Thyroid gland (tissue), 4 donors: ENCODE data around the gene GRAMD1B. TPM values are rescaled to one million over a fixed set of nuclear protein-coding genes. Genes with fewer than 3 reads are reported as not detected.

Experiments
- DNase-seq, 2 donors: peaks; one replicate each; pipeline ENCODE4 v3.0.0-alpha.2; 2019
- H3K27ac ChIP-seq, 3 donors: fragments of 200-600 bp; sonication (generic); 1 replicate in 2 of 3; 2 replicates in 1 of 3; pipeline ENCODE4 v1.5.1; 2016 to 2019; ENCODE audit warnings: mild to moderate bottlenecking in 1 of 3, moderate library complexity in 1 of 3
- H3K27me3 ChIP-seq: fragments of 200-600 bp; sonication (generic); one replicate; pipeline ENCODE4 v1.5.1; 2019
- H3K36me3 ChIP-seq, 2 donors: fragments of 200-600 bp; sonication (generic); one replicate each; pipeline ENCODE4 v1.5.1; 2016 to 2019
- H3K4me1 ChIP-seq, 2 donors: fragments of 200-600 bp; sonication (generic); one replicate each; pipeline ENCODE4 v1.5.1; 2017 to 2019
- H3K4me3 ChIP-seq, 3 donors: fragments of 200-600 bp; sonication (generic); replicated peaks in 1 of 3; 1 replicate in 2 of 3; 2 replicates in 1 of 3; pipeline ENCODE4 v1.5.1; 2016; ENCODE audit warnings: mild to moderate bottlenecking in 1 of 3
- H3K9me3 ChIP-seq: fragments of 200-600 bp; sonication (generic); one replicate; pipeline ENCODE4 v1.5.1; 2017
- POLR2A ChIP-seq, 2 donors: fragments of 450-650 bp; IDR thresholded peaks; one replicate each; pipeline ENCODE4 v1.6.1; 2017; ENCODE audit warnings: antibody characterized with exemption in 2 of 2, mild to moderate bottlenecking in 2 of 2, moderate library complexity in 1 of 2
- WGBS, 2 donors: methylation state at CpG; one replicate each; pipeline ENCODE4 v1.1.5; 2017; 5-methylcytosine and 5-hydroxymethylcytosine counted together
- intact Hi-C: fragments of 100-400 bp; cut with DNase I; formaldehyde crosslinking; loops from one replicate; pipeline ENCODE4 v1.15.1; 2023
- total RNA-seq, 4 donors: library from RNA; depleted of rRNA; stranded (reverse); fragments of >200 nt; gene quantifications; one replicate each; pipeline ENCODE4 v1.2.3, GENCODE V29; 2016
- TF ChIP-seq, protein P1 (sequence below), 6 experiments: fragments of 200-600 bp in 3 of 6; fragments of 450-650 bp in 3 of 6; sonication (generic) in 3 of 6; IDR thresholded peaks; one replicate each; pipeline ENCODE4 v1.5.1; 2016 to 2019; ENCODE audit warnings: antibody characterized with exemption in 6 of 6, mild to moderate bottlenecking in 2 of 6, inconsistent platforms in 1 of 6, moderate library complexity in 1 of 6

The GRAMD1B gene
- total RNA-seq, 4 donors from 2014 or later = 7.0 to 22.7 (median 9.2) TPM

DNA sequence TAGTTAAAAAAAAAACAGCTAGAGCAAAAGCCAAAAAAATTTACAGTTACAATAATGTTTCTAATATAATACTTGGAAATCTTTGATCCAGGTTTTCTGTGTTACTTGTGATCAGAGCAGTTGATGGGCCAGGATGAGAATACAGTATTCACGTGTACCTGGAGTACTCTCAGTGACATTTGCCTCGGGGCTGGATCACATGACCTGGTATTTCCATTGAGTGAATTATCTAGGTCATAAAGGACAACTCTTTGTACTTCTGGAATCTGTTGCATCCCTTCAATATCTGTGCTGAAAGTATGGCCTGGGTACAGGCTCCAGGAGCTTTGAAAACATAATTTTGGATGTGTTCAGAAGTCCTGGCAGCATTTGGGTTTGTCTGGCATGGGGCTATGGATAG, 93.5 kb downstream of the GRAMD1B start:
- DNase-seq = no peak
- no peak for TF ChIP-seq POLR2A (IDR thresholded peaks at IDR 0.05)
- Histone ChIP-seq H3K27ac (no peak overlapping the region), H3K36me3 (no peaks in the 10 kb centered on the region), H3K4me1 (peaks cover 0 to 26% of the 10 kb centered on the region in 2 donors), H3K9me3 (no peaks in the 10 kb centered on the region), H3K27me3 (no peaks in the 10 kb centered on the region), H3K4me3 (no peak overlapping the region)
- WGBS, 2 donors = 84 to 89% methylated on average over 2 of the region's 2 CpGs
- intact Hi-C loops = no loop called here

DNA sequence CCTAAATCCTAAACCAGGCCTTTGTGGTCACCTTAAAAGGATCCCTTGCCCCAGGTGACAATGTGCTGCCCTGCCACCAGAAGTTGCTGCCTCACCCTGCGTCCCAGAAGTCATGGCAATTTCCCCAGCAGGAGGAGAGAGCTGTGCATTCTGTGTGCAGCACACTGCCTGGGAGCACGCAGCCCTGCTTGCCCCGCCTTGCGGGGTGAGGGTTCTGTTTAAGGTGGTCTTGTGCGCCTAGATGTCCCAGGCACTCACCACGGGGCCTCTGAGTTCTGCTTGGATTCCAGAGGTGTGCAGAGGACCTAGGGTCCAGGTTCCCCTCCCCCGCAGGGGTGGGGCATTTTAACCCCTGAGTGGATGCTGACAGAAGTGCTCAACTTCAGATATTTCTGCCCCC, 95.0 kb downstream of the GRAMD1B start:
- intact Hi-C loops = no loop called here
- TF ChIP-seq, protein P1, sequence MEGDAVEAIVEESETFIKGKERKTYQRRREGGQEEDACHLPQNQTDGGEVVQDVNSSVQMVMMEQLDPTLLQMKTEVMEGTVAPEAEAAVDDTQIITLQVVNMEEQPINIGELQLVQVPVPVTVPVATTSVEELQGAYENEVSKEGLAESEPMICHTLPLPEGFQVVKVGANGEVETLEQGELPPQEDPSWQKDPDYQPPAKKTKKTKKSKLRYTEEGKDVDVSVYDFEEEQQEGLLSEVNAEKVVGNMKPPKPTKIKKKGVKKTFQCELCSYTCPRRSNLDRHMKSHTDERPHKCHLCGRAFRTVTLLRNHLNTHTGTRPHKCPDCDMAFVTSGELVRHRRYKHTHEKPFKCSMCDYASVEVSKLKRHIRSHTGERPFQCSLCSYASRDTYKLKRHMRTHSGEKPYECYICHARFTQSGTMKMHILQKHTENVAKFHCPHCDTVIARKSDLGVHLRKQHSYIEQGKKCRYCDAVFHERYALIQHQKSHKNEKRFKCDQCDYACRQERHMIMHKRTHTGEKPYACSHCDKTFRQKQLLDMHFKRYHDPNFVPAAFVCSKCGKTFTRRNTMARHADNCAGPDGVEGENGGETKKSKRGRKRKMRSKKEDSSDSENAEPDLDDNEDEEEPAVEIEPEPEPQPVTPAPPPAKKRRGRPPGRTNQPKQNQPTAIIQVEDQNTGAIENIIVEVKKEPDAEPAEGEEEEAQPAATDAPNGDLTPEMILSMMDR (IDR thresholded peaks at IDR 0.05) = no peak
- TF ChIP-seq POLR2A (IDR thresholded peaks at IDR 0.05) = no peak
- no peak for DNase-seq
- no peaks in the 10 kb centered on the region for H3K9me3 ChIP-seq
- no peaks in the 10 kb centered on the region for H3K36me3 ChIP-seq
- peaks cover 0 to 10% of the 10 kb centered on the region in 2 donors for H3K4me1 ChIP-seq
- H3K27ac ChIP-seq = no peak overlapping the region
- no peaks in the 10 kb centered on the region for H3K27me3 ChIP-seq
- no peak overlapping the region for H3K4me3 ChIP-seq
- 33 to 81% methylated on average over 4 to 5 of the region's 7 CpGs for WGBS, 2 donors

DNA sequence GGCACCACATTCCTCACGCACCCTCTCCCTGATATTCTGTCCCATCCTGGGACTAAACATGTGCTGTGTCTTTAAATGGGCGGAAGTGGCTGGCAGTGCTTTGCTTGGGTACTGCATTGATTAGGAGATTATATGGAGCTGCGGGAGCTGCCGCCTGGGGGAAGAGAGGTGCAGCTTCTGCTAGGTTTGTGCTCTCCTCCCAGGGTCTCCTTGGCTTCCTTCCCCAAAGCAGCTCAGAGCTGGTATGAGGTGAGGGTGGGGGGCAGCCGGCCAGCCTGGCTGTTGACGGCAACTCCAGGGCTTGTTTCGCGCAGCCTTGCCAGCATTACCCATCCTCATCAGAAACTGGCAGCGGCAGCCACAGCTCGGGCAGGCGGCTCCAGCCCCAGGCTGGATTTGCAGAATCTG, 95.4 kb downstream of the GRAMD1B start:
- 38 to 55% methylated on average over 7 to 11 of the region's 11 CpGs for WGBS, 2 donors
- no peak overlapping the region for H3K27ac ChIP-seq
- no peaks in the 10 kb centered on the region for H3K9me3 ChIP-seq
- H3K4me3 ChIP-seq = no peak overlapping the region
- intact Hi-C loops = no loop called here
- no peak for TF ChIP-seq POLR2A (IDR thresholded peaks at IDR 0.05)
- TF ChIP-seq, protein P1 (IDR thresholded peaks at IDR 0.05) = no peak
- H3K27me3 ChIP-seq = no peaks in the 10 kb centered on the region
- no peak for DNase-seq
- peaks cover 0 to 8% of the 10 kb centered on the region in 2 donors for H3K4me1 ChIP-seq
- H3K36me3 ChIP-seq = no peaks in the 10 kb centered on the region

DNA sequence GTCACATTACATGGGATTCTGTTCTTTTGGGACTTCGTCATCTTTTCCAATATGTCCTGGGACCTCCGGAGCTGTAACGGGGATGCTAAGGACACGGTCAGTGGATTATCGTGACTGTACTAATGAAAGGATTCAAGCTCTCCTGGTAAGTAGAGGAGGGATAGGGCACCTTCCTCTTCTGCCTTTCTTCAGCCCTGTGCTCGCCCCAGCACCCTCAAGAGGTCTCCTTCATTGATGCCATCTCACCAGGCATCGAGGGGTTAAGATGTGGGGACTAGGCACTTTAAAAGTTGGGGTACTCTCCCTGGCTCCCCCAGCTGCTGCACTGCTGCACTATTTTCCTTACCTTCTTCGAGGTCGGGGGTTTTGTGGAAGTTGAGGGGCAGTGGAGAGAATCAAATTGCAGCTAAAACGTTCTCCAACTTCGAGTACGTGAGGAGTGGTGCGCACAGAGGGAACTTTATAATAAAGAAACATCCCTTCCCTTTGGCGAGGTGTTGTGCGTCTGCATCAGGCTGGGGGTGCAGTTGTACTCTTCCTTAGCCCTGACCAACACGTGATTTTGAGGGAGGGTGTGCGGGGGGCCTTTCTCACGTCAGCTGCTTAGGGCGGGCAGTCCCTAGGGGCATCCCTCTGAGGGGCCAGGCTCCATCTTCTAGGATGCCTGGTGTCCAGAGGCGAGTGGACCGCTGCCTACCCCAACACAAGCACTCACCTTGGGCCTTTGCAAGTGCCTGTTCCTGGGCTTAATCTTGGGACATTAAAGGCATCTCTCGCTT, 96.1 kb downstream of the GRAMD1B start:
- no peak for DNase-seq
- intact Hi-C loops = no loop called here
- H3K4me1 ChIP-seq = peaks cover 0 to 14% of the 10 kb centered on the region in 2 donors

DNA sequence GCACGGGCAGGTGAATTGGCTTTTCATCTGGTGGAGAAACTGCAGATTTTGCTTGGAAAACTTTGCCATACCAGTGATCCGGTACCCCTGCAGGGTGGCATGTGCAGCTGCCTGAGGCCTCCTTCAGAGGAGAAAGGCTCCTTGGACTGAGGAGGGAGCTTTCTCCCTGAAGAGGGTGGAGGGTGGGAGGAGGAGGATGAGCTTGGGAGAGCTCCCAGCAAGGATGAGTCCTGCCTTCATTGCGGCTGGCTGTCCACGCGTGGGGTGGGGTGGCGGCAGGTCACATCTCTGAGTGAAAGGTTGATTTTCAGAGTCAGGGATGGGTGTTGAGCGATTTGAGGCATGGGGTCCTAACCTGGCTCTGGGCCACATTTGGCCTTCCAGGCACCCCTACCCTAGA, 96.8 kb downstream of the GRAMD1B start:
- WGBS, 2 donors = 78 to 88% methylated on average over 7 of the region's 7 CpGs
- Histone ChIP-seq H3K9me3 (no peaks in the 10 kb centered on the region), H3K36me3 (no peaks in the 10 kb centered on the region), H3K4me1 (peaks cover 0 to 12% of the 10 kb centered on the region in 2 donors), H3K27me3 (no peaks in the 10 kb centered on the region), H3K4me3 (no peak overlapping the region), H3K27ac (no peak overlapping the region)
- no peak for DNase-seq
- no peak for TF ChIP-seq POLR2A (IDR thresholded peaks at IDR 0.05)
- intact Hi-C loops = no loop called here

More for the DNA sequence above, 96.1 kb downstream of the GRAMD1B start:
- Histone ChIP-seq H3K27ac (no peak overlapping the region), H3K36me3 (no peaks in the 10 kb centered on the region), H3K4me3 (no peak overlapping the region), H3K27me3 (no peaks in the 10 kb centered on the region), H3K9me3 (no peaks in the 10 kb centered on the region)
- no peak for TF ChIP-seq POLR2A (IDR thresholded peaks at IDR 0.05)
- TF ChIP-seq, protein P1 (IDR thresholded peaks at IDR 0.05) = no peak
- WGBS, 2 donors = 76 to 78% methylated on average over 21 to 22 of the region's 22 CpGs

DNA sequence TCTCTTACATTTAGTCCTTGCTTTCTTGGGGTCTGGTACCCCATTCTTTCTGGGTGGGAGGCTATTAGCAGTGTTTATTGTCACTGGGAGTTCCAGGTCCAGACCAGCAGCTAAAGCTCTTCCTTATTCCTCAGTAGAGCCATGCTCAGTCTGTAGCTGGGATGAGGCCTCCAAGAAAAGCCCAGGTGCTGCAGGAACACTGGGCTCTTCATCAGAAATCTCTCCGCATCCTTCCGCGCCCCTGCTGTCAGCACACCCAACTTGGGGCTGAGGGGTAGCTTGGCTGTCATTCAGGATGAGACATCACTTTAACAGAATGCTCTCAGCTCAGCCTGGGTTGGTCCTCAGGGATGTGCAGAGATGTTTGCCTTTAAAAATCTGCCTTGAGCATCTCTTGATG, 97.5 kb downstream of the GRAMD1B start:
- TF ChIP-seq, protein P1 (IDR thresholded peaks at IDR 0.05) = no peak
- no peak for TF ChIP-seq POLR2A (IDR thresholded peaks at IDR 0.05)
- H3K4me3 ChIP-seq = no peak overlapping the region
- no peaks in the 10 kb centered on the region for H3K9me3 ChIP-seq
- 95 to 100% methylated on average over 2 to 3 of the region's 3 CpGs for WGBS, 2 donors
- no peaks in the 10 kb centered on the region for H3K27me3 ChIP-seq
- H3K36me3 ChIP-seq = no peaks in the 10 kb centered on the region
- H3K4me1 ChIP-seq = peaks cover 0 to 11% of the 10 kb centered on the region in 2 donors
- no peak for DNase-seq
- no peak overlapping the region for H3K27ac ChIP-seq
- intact Hi-C loops = no loop called here
